Activated T-helper 1 cell treated with anti-CD3 and anti-CD28 coated beads, Interleukin-12 subunit alpha, Interleukin-12 subunit beta, Interleukin-2, Interleukin-4 antibody, amounts not matched to agents 30 ng/mL and 10 ng/mL and 1 ng/mL, durations not matched to agents 14 hours and 24 hours and 36 hours (primary cell): ENCODE data around the gene SIAE. TPM values are rescaled to one million over a fixed set of nuclear protein-coding genes. Genes with fewer than 3 reads are reported as not detected.
"Not testable (repeated sequence)": the region's sequence is repeated elsewhere in the genome, so short reads cannot be mapped to it uniquely, and the experiment has no call there.

Experiments used
- DNase-seq: peaks from one replicate; pipeline ENCODE4 v3.0.0; 2021; ENCODE audit warnings: low spot score
- H3K27ac Mint-ChIP-seq: one replicate; pipeline ENCODE4 v1.8.0; 2021; ENCODE audit warnings: mild to moderate bottlenecking, mixed read lengths
- H3K27me3 Mint-ChIP-seq: one replicate; pipeline ENCODE4 v1.8.0; 2022; ENCODE audit warnings: mild to moderate bottlenecking, moderate library complexity, mixed read lengths; ENCODE audit not compliant: insufficient read depth
- H3K36me3 Mint-ChIP-seq: one replicate; pipeline ENCODE4 v1.8.0; 2021; ENCODE audit warnings: low read depth, mixed read lengths
- H3K4me1 Mint-ChIP-seq: one replicate; pipeline ENCODE4 v1.8.0; 2021; ENCODE audit warnings: low read depth, mixed read lengths
- H3K4me3 Mint-ChIP-seq: one replicate; pipeline ENCODE4 v1.8.0; 2021; ENCODE audit warnings: mild to moderate bottlenecking, moderate library complexity, mixed read lengths
- H3K9me3 Mint-ChIP-seq: one replicate; pipeline ENCODE4 v1.8.0; 2021; ENCODE audit warnings: mixed read lengths
- intact Hi-C: fragments of 100-400 bp; cut with micrococcal nuclease; formaldehyde crosslinking; loops from one replicate; pipeline ENCODE4 v1.15.1; 2024
- total RNA-seq: library from RNA; stranded (reverse); gene quantifications from 2 replicates; pipeline ENCODE4 v1.2.3, GENCODE V29; 2022

The SIAE gene
- total RNA-seq, 1 donor from 2014 or later, result 5.2 TPM

DNA sequence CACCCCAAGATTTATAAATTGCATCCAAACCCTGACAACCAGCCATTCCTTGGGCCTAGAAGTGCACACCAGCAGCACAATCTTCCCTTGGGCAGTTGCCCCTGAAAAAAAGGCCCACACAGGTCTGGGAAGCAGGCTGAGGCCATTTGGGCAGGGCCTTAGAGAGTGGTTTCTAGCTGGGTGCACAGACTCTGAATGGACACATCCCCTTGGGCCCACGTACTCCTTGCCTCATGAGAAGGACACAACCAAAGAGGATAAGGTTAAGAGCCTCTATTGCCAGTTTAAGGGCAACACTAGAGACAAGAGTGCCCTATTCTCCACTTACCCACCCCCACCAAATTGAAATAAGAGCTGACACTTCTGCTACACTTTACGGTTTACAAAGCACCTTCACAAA, 63.2 kb downstream of the SIAE start:
- Mint-ChIP-seq H3K4me3 (no peak overlapping the region), H3K9me3 (no peaks in the 10 kb centered on the region), H3K27ac (no peak overlapping the region), H3K36me3 (no peaks in the 10 kb centered on the region), H3K27me3 (peaks cover 10% of the 10 kb centered on the region), H3K4me1 (peaks cover 16% of the 10 kb centered on the region)
- intact Hi-C loops, result no loop called here
- no peak for DNase-seq

DNA sequence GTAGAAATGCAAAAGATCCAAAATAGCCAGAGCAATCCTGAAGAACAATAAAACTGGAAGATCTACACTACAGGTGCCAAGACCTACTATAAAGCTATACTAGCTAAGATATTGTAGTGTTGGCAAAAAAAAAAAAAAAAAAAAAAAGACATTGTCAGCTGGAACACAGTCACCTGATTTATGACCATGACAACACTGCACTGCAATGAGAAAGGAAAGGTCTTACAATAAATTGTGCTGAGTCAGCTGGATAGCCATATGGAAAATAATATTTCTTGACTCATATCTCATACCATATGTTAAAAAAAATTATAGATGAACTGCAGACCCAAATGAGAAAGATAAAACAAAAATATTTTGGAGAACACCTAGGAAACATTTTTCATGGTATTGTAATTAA, 65.4 kb downstream of the SIAE start:
- Mint-ChIP-seq H3K27me3 (peaks cover 9% of the 10 kb centered on the region), H3K4me1 (peaks cover 16% of the 10 kb centered on the region), H3K36me3 (no peaks in the 10 kb centered on the region), H3K4me3 (no peak overlapping the region), H3K9me3 (no peaks in the 10 kb centered on the region), H3K27ac (no peak overlapping the region)
- intact Hi-C loops, result no loop called here
- no peak for DNase-seq

DNA sequence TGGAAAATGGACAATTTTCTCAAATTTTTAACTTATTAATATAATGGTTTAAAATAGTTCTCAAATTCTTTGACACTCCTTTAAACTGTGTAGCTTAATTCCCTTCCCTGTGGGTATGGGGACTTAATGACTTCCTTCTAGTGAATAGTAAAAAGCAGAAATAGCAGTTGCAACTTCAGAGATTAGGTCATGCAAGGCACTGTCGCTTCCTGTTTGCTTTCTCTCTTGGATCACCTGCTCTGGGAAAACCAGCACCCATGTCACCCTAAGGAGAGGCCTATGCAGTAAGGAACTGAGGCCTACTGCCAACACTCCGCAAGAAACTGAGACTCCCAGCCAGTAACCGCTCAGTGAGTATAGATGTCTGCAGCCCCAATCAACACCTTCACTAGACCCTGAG, 67.8 kb downstream of the SIAE start:
- H3K4me1 Mint-ChIP-seq, result no peaks in the 10 kb centered on the region
- intact Hi-C loops, result no loop called here
- H3K27me3 Mint-ChIP-seq, result peaks cover 4% of the 10 kb centered on the region
- H3K36me3 Mint-ChIP-seq, result no peaks in the 10 kb centered on the region
- no peaks in the 10 kb centered on the region for H3K9me3 Mint-ChIP-seq
- no peak for DNase-seq
- no peak overlapping the region for H3K27ac Mint-ChIP-seq
- no peak overlapping the region for H3K4me3 Mint-ChIP-seq

DNA sequence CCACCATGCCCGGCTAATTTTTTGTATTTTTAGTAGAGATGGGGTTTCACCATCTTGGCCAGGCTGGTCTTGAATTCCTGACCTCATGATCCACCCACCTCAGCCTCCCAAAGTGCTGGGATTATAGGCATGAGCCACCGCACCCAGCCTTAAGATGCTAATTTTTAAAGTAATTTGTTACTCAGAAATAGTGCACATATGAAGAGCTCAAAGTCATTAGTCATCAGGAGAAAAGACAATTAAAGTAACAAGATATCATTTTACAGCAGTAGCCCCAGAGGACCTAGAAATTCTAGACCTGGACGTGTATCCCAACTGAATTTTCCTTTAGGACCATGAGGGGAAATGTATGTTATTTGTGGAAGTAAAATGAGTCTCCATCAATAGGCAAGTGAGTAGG, 70.8 kb downstream of the SIAE start:
- H3K36me3 Mint-ChIP-seq, H3K4me3 Mint-ChIP-seq, DNase-seq, intact Hi-C loops, H3K27me3 Mint-ChIP-seq, H3K4me1 Mint-ChIP-seq, H3K27ac Mint-ChIP-seq, H3K9me3 Mint-ChIP-seq: not testable (repeated sequence)

DNA sequence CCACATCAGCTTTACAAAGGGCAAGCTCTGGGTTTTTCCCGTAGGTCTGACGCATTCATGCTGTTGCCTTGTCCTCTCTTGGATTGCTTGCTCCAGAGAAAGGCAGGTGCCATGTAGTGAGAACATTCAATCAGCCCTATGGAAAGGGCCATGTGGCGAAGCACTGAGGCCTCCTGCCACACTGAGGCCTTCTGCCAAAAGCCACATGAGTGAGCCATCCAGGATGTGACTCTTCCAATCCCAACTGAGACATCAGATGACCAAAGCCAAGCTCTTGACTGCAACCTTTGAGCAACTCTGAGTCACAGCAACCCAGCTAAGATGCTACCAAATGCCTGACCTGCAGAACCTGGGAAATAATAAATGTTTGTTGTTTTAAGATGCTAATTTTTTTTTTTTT, 71.3 kb downstream of the SIAE start:
- Mint-ChIP-seq H3K36me3 (no peaks in the 10 kb centered on the region), H3K27me3 (peaks cover 10% of the 10 kb centered on the region), H3K4me3 (no peak overlapping the region), H3K4me1 (no peaks in the 10 kb centered on the region), H3K9me3 (no peaks in the 10 kb centered on the region), H3K27ac (no peak overlapping the region)
- intact Hi-C loops, result no loop called here
- no peak for DNase-seq

DNA sequence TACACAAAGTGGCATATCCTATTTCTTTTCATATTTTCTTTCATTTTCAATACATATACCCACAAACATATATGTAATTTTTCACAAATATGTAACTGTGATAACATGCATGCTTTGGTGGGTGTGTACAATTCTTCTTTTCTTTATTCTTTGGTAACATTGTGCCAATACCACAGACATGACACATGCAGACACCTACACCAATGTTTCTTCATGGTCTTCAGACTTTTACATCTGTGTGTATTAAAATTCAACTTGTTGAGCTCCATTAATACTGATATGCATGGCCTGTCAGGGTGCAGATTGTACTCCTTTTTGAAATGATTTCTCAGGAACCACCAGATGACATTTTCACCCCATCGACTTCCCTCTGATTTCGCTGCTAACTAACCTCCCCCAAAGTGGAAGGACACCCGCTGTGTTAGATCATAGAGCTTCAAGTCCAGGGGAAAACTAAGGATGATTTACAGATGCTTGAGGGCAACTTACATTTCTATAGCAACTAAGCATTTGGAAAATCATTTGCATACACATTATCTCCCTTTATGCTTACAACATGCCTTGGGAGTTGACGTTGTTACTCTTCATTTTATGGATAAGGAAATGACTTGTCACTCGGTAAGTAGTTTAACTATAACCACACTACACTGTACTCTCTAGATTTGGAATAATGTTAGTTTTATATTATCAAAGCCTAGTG, 72.8 kb downstream of the SIAE start:
- Mint-ChIP-seq H3K4me3 (no peak overlapping the region), H3K27me3 (peaks cover 11% of the 10 kb centered on the region), H3K36me3 (no peaks in the 10 kb centered on the region), H3K4me1 (no peaks in the 10 kb centered on the region), H3K27ac (no peak overlapping the region), H3K9me3 (no peaks in the 10 kb centered on the region)
- intact Hi-C loops, result no loop called here
- DNase-seq, result no peak

DNA sequence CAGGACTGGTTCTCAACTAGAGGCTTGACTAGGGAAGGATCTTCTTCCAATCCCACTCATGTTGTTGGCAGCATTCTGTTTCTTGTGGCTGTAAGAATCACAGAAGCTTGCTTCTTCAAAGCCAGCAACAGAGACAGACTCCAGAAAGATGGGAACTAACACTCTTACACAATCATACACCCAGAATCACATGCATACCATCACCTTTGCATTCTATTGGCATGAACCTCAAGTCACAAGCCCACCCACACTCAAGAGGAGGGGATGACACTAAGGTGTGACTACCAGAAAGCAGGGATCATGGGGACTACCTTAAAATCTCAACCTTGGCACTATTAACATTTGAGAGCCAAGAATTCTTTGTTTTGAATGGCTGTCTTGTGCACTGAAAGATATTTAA, 75.9 kb downstream of the SIAE start:
- Mint-ChIP-seq H3K27ac (no peak overlapping the region), H3K4me3 (no peak overlapping the region), H3K4me1 (no peaks in the 10 kb centered on the region), H3K36me3 (no peaks in the 10 kb centered on the region), H3K27me3 (peaks cover 17% of the 10 kb centered on the region), H3K9me3 (no peaks in the 10 kb centered on the region)
- no peak for DNase-seq
- intact Hi-C loops, result no loop called here

DNA sequence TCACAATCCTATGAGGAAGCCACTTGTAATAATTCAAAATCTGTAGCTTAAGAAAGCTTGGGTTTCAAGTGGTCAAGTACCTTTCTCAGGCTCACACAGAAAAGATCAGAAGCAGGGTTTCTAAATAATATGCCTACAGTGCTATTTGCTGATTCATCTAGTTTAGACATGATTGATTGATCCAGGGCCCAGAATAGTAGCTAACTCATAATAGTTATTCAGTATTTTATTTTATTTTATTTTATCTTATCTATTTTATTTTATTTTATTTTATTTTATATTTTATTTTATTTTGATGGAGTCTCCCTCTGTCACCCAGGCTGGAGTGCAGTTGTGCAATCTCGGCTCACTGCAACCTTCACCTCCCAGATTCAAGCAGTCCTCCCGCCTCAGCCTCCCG, 78.2 kb downstream of the SIAE start:
- no peaks in the 10 kb centered on the region for H3K4me1 Mint-ChIP-seq
- no peaks in the 10 kb centered on the region for H3K36me3 Mint-ChIP-seq
- DNase-seq, result no peak
- peaks cover 20% of the 10 kb centered on the region for H3K27me3 Mint-ChIP-seq
- intact Hi-C loops, result no loop called here
- H3K4me3 Mint-ChIP-seq, result no peak overlapping the region
- no peaks in the 10 kb centered on the region for H3K9me3 Mint-ChIP-seq
- H3K27ac Mint-ChIP-seq, result no peak overlapping the region

DNA sequence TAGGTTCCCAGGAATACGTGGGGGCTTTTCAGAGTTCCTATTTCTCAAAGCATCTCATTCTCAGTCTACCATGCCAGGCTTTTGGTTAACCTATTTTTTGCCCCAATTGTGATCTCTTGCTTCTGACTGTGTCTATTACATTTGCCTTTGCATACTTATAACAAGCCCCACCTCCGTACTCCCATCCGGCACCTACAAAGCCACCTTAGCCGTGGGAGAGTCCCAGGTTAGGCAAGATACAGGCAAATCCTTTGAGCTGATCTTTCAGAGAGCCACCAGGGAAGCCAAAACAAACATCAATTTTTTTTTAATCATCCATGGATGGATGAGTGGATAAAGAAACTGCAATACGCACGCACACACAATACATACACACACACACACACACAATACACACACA, 80.9 kb downstream of the SIAE start:
- intact Hi-C loops, result no loop called here
- H3K9me3 Mint-ChIP-seq, result no peaks in the 10 kb centered on the region
- H3K36me3 Mint-ChIP-seq, result no peaks in the 10 kb centered on the region
- H3K27ac Mint-ChIP-seq, result no peak overlapping the region
- no peaks in the 10 kb centered on the region for H3K4me1 Mint-ChIP-seq
- H3K27me3 Mint-ChIP-seq, result peaks cover 22% of the 10 kb centered on the region
- no peak for DNase-seq
- H3K4me3 Mint-ChIP-seq, result no peak overlapping the region

DNA sequence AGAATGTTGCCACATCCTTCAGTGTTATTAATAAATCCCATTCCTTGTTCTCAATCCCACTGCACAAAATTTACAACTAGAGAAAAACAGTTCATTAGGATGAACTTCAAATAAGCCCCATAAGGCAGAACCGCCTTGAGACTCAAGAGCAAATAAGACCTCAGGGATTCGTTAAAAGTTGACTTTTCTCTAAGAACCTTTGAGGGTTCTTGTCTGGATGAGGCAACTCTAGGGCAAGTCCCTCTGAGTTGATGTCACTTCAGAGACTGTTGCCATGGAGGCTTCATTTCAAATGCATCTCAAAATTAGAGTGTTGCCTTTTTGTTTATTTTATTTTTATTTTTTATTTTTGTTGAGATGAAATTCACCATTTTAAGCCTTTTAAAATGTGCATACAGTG, 82.1 kb downstream of the SIAE start:
- H3K27me3 Mint-ChIP-seq, result peaks cover 15% of the 10 kb centered on the region
- no peak overlapping the region for H3K27ac Mint-ChIP-seq
- no peaks in the 10 kb centered on the region for H3K9me3 Mint-ChIP-seq
- H3K36me3 Mint-ChIP-seq, result no peaks in the 10 kb centered on the region
- DNase-seq, result no peak
- H3K4me3 Mint-ChIP-seq, result no peak overlapping the region
- intact Hi-C loops, result no loop called here
- no peaks in the 10 kb centered on the region for H3K4me1 Mint-ChIP-seq

DNA sequence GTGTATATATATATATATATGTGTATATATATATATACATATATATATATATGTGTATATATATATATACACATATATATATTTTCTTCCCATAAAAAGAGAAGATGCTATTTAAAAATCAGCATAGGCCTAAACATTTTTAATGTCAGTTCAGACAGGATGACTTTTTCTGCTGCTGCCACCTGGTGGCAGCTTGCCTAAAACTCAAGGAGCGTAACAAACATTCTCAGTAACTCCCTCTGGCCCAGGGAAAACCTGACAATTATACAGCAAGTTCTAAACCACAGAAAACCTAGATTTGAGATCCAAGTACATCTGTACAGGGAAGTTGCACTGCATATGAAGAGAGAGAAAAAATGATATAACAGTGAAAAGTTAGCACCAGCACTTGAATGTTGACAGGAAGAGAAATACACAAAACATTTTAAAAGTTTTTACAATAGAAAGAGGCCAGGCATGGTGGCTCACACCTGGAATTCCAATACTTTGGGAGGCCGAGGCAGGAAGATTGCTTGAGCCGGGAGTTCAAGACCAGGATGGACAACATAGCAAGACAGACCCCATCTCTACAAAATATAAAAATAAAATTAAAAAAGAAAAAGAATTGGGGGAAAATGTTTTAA, 87.2 kb downstream of the SIAE start:
- Mint-ChIP-seq H3K4me3 (no peak overlapping the region), H3K36me3 (no peaks in the 10 kb centered on the region), H3K4me1 (no peaks in the 10 kb centered on the region), H3K27me3 (peaks cover 8% of the 10 kb centered on the region), H3K27ac (no peak overlapping the region), H3K9me3 (no peaks in the 10 kb centered on the region)
- no peak for DNase-seq
- intact Hi-C loops, result loop anchor here (1.0 to 2.0 kb wide), 2 partner anchors 171 to 516 kb away; no protein-coding TSS in a partner anchor

DNA sequence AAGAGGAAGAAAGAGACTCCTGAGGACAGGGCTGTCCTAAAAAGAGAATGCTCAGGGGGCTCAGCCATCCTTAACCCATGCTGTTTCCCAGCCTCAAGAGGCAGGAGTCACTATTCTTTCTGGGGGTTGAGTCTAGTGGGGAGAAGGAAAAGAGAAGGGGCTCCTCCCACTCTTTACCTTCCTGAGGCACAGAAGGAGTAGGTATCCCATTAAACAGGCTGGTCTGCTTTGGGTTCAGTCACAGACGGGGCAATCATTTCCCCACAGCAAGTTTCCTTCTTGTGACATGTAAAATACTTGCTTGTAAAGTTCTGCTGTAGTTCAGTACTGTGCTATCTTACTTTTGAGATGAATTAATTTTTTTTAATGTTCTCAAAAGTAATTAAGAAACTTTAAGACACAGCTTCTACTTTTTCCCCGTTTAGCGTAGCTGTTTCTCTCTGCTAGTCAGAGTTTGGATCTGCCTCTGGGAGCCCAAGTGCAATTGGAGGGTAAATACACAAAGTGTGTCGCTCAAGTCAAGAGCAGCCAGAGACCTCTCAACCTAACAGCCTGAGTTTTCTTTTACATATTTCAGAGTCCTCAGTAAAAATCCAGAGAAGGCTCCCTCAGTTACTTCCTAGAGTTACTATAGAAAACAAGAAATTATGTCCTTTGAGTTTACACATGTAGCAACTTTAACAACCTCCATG, 88.7 kb downstream of the SIAE start:
- Mint-ChIP-seq H3K27ac (no peak overlapping the region), H3K4me1 (no peaks in the 10 kb centered on the region), H3K27me3 (peaks cover under 1% of the 10 kb centered on the region), H3K4me3 (no peak overlapping the region), H3K9me3 (no peaks in the 10 kb centered on the region), H3K36me3 (no peaks in the 10 kb centered on the region)
- intact Hi-C loops, result no loop called here
- DNase-seq, result no peak

DNA sequence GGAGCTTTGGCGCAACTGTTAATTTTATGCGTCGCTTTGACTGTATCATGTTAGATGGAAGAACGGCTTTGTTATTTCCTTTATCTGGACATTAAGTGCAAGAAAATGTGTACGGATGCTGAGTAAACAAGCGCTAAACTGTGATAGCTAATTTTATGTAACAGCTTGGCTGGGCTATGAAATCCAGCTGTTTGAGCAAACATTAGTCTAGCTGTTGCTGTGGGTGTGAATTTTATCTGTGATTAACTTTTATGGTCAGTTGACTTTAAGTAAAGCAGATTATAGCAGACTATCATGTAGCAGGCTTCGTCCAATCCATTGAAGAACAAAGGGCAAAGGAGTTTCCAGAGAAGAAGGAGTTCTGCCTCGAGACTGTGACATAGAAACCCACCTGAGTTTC, 89.8 kb downstream of the SIAE start:
- no peak for DNase-seq
- no peak overlapping the region for H3K4me3 Mint-ChIP-seq
- no peaks in the 10 kb centered on the region for H3K4me1 Mint-ChIP-seq
- intact Hi-C loops, result no loop called here
- no peak overlapping the region for H3K27ac Mint-ChIP-seq
- H3K36me3 Mint-ChIP-seq, result no peaks in the 10 kb centered on the region
- H3K9me3 Mint-ChIP-seq, result no peaks in the 10 kb centered on the region
- no peaks in the 10 kb centered on the region for H3K27me3 Mint-ChIP-seq
